RWPE2 (cell line): ENCODE data around the gene PRSS22.

ENCODE experiments used
- ATAC-seq: fragments of 200-7000 bp; cut with Tn5 transposase; 3 replicates; pipeline ENCODE4 v1.9.1; 2021; ENCODE audit warnings: low read depth
- DNase-seq: peaks from one replicate; pipeline ENCODE4 v3.0.0-alpha.2; 2020; ENCODE audit warnings: low spot score
- H3K27ac ChIP-seq: fragments of 450-650 bp; 2 replicates; pipeline ENCODE4 v1.5.1; 2017; ENCODE audit warnings: mild to moderate bottlenecking; ENCODE audit not compliant: poor library complexity, severe bottlenecking
- H3K27me3 ChIP-seq: fragments of 250-450 bp; sonication (Bioruptor Pico); 2 replicates; pipeline ENCODE4 v1.5.1; 2021; ENCODE audit warnings: mild to moderate bottlenecking, moderate library complexity; ENCODE audit not compliant: insufficient read depth, poor library complexity, severe bottlenecking
- H3K36me3 ChIP-seq: fragments of 250-450 bp; sonication (Bioruptor Pico); 2 replicates; pipeline ENCODE4 v1.5.1; 2020; ENCODE audit warnings: low read depth, mild to moderate bottlenecking, moderate library complexity
- H3K4me1 ChIP-seq: fragments of 250-450 bp; sonication (Bioruptor Pico); 2 replicates; pipeline ENCODE4 v1.5.1; 2021; ENCODE audit warnings: mild to moderate bottlenecking, moderate library complexity; ENCODE audit not compliant: insufficient read depth, poor library complexity, severe bottlenecking
- H3K4me3 ChIP-seq: fragments of 250-450 bp; sonication (Bioruptor Pico); 2 replicates; pipeline ENCODE4 v1.5.1; 2021; ENCODE audit warnings: mild to moderate bottlenecking, moderate library complexity; ENCODE audit not compliant: severe bottlenecking
- H3K9me3 ChIP-seq: fragments of 250-450 bp; sonication (Bioruptor Pico); 2 replicates; pipeline ENCODE4 v1.5.1; 2021; ENCODE audit warnings: mild to moderate bottlenecking, moderate library complexity; ENCODE audit not compliant: severe bottlenecking
- TF ChIP-seq, protein P1 (sequence below): fragments of 450-650 bp; IDR thresholded peaks from one replicate; pipeline ENCODE4 v1.5.1; 2017; ENCODE audit warnings: mild to moderate bottlenecking, moderate library complexity; ENCODE audit not compliant: poor library complexity, severe bottlenecking

The PRSS22 gene

GRCh38 chr16:2856061-2856670, 1.8 kb downstream of the PRSS22 start:
- H3K9me3 ChIP-seq: peaks cover 5% of the 10 kb centered on the region
- H3K4me3 ChIP-seq: no peak overlapping the region
- peaks cover 9% of the 10 kb centered on the region for H3K4me1 ChIP-seq
- peak; percentile 69 for DNase-seq
- peak overlapping the region; percentile 19 for H3K27ac ChIP-seq
- ATAC-seq: peak; percentile 41
- peaks cover 6% of the 10 kb centered on the region; the same call in 1 of the 2 replicates for H3K36me3 ChIP-seq
- no peaks in the 10 kb centered on the region for H3K27me3 ChIP-seq
- TF ChIP-seq, protein P1, sequence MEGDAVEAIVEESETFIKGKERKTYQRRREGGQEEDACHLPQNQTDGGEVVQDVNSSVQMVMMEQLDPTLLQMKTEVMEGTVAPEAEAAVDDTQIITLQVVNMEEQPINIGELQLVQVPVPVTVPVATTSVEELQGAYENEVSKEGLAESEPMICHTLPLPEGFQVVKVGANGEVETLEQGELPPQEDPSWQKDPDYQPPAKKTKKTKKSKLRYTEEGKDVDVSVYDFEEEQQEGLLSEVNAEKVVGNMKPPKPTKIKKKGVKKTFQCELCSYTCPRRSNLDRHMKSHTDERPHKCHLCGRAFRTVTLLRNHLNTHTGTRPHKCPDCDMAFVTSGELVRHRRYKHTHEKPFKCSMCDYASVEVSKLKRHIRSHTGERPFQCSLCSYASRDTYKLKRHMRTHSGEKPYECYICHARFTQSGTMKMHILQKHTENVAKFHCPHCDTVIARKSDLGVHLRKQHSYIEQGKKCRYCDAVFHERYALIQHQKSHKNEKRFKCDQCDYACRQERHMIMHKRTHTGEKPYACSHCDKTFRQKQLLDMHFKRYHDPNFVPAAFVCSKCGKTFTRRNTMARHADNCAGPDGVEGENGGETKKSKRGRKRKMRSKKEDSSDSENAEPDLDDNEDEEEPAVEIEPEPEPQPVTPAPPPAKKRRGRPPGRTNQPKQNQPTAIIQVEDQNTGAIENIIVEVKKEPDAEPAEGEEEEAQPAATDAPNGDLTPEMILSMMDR: no peak

DNA sequence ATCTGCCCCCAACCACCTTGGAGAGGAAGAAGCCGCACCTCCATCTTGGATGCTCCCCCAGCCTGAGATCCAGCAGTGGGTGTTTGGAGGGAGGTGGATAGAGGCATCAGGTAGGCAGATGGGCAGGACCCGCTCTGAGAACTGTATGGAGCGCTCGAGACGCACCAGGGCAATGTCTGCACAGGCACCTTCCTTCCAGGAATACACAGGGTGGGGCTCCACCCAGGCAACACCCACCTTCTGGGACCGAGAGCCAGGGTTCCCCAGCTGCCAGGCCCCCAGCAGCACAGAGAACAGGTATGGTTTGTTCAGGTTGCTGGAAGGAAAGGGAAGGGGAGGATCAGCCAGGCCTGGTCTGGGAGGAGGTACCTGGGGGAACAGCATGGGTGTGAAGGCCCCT, 2.4 kb downstream of the PRSS22 start:
- no peak for DNase-seq
- Histone ChIP-seq H3K4me1 (peaks cover 9% of the 10 kb centered on the region), H3K27me3 (no peaks in the 10 kb centered on the region), H3K4me3 (no peak overlapping the region), H3K27ac (peak overlapping the region; percentile 12), H3K9me3 (peaks cover 3% of the 10 kb centered on the region), H3K36me3 (peaks cover 6% of the 10 kb centered on the region; the same call in 1 of the 2 replicates)
- no peak for ATAC-seq
- TF ChIP-seq, protein P1: no peak

- H3K9me3 ChIP-seq: peaks cover 3% of the 10 kb centered on the region
- no peak overlapping the region for H3K27ac ChIP-seq
- no peak for ATAC-seq
- no peak for DNase-seq
- TF ChIP-seq, protein P1: peak; percentile 46
- peaks cover 9% of the 10 kb centered on the region for H3K4me1 ChIP-seq
- H3K36me3 ChIP-seq: peaks cover 6% of the 10 kb centered on the region; the same call in 1 of the 2 replicates
- no peak overlapping the region for H3K4me3 ChIP-seq
- H3K27me3 ChIP-seq: no peaks in the 10 kb centered on the region
Measured at GRCh38 chr16:2854700-2855309, 3.2 kb downstream of the PRSS22 start.

DNA sequence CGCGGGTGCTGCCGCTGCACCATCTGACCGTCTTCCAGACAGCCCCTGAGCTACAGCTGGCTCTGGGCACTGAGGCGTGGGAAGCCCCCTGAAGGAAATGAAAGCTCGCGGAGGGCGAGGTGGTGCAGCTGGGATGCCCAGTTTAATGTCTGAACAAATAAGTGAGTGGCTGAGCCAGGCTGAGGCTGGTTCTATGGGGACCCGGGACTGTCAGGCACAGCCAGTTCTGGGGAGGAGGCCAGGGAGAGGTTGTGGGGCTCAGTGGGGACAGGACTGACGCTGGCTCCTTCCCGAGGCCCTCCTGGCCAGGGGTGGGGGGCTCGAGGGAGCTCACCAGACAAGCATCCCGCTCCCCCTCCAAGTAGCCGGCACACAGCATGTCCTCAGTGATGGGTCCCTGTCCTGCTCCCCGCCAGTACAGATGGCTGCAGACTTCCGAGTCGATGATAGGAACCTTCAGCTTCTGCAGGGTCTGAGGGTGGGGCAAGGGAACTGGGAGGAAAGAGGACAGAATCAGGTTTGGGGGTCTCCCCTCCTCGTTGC, 4.4 kb downstream of the PRSS22 start:
- peaks cover 3% of the 10 kb centered on the region for H3K9me3 ChIP-seq
- H3K27ac ChIP-seq: no peak overlapping the region
- DNase-seq (no peak), ATAC-seq (no peak)
- no peak overlapping the region for H3K4me3 ChIP-seq
- H3K4me1 ChIP-seq: peaks cover 3% of the 10 kb centered on the region
- no peaks in the 10 kb centered on the region for H3K27me3 ChIP-seq
- TF ChIP-seq, protein P1: no peak
- peaks cover 6% of the 10 kb centered on the region; the same call in 1 of the 2 replicates for H3K36me3 ChIP-seq
